Upper lobe of right lung (tissue), 1 donor: ENCODE data around the gene KCNA10. TPM values are rescaled to one million over a fixed set of nuclear protein-coding genes. Genes with fewer than 3 reads are reported as not detected.

ENCODE experiments used
- ATAC-seq: fragments of 200-7000 bp; cut with Tn5 transposase; one replicate; pipeline ENCODE4 v1.9.1; 2020; ENCODE audit warnings: mild to moderate bottlenecking, moderate library complexity
- DNase-seq: peaks from one replicate; pipeline ENCODE4 v3.0.0-alpha.2; 2020
- H3K27ac ChIP-seq: fragments of 200-600 bp; one replicate; pipeline ENCODE4 v1.8.0; 2022
- H3K27me3 ChIP-seq: fragments of 200-600 bp; one replicate; pipeline ENCODE4 v1.8.0; 2022; ENCODE audit warnings: mild to moderate bottlenecking
- H3K36me3 ChIP-seq: fragments of 200-600 bp; one replicate; pipeline ENCODE4 v1.8.0; 2022
- H3K4me1 ChIP-seq: fragments of 200-600 bp; one replicate; pipeline ENCODE4 v1.8.0; 2022
- H3K4me3 ChIP-seq: fragments of 200-600 bp; one replicate; pipeline ENCODE4 v1.8.0; 2022; ENCODE audit warnings: mild to moderate bottlenecking
- H3K9me3 ChIP-seq: fragments of 200-600 bp; one replicate; pipeline ENCODE4 v1.8.0; 2022
- CTCF ChIP-seq: fragments of 200-600 bp; IDR thresholded peaks from one replicate; pipeline ENCODE4 v1.8.0; 2022; ENCODE audit warnings: antibody characterized with exemption
- intact Hi-C: fragments of 100-400 bp; cut with DNase I; formaldehyde crosslinking; loops from one replicate; pipeline ENCODE4 v1.11.0; 2022
- total RNA-seq: library from RNA; stranded (reverse); fragmentation: NEBNext Ultra II Directional; extraction: Animal tissue kit (Norgen Biotek cat#: 25700); gene quantifications from one replicate; pipeline ENCODE4 v1.2.1, GENCODE V29; 2021
- donor health status: DM: no; HTN: yes; CAD: no; lungs with severe emphysema.

Gene KCNA10
- total RNA-seq, 1 donor from 2014 or later = not detected

- Histone ChIP-seq H3K27me3 (no peaks in the 10 kb centered on the region), H3K36me3 (no peaks in the 10 kb centered on the region), H3K4me1 (no peaks in the 10 kb centered on the region), H3K9me3 (no peaks in the 10 kb centered on the region), H3K27ac (no peak overlapping the region), H3K4me3 (no peak overlapping the region)
- intact Hi-C loops = no loop called here
- no peak for ATAC-seq
- no peak for TF ChIP-seq CTCF
- no peak for DNase-seq
Measured at GRCh38 chr1:110490791-110491451, 28.1 kb downstream of the KCNA10 start.

- H3K4me1 ChIP-seq = no peaks in the 10 kb centered on the region
- no peak overlapping the region for H3K27ac ChIP-seq
- intact Hi-C loops = no loop called here
- H3K36me3 ChIP-seq = no peaks in the 10 kb centered on the region
- no peak for TF ChIP-seq CTCF
- no peak overlapping the region for H3K4me3 ChIP-seq
- ATAC-seq (no peak), DNase-seq (no peak)
- H3K27me3 ChIP-seq = no peaks in the 10 kb centered on the region
- no peaks in the 10 kb centered on the region for H3K9me3 ChIP-seq
Measured at GRCh38 chr1:110489973-110490542, 28.9 kb downstream of the KCNA10 start.

GRCh38 chr1:110489406-110489805, 29.6 kb downstream of the KCNA10 start:
- no peaks in the 10 kb centered on the region for H3K4me1 ChIP-seq
- H3K27me3 ChIP-seq = no peaks in the 10 kb centered on the region
- no peak for DNase-seq
- no peak overlapping the region for H3K27ac ChIP-seq
- intact Hi-C loops = no loop called here
- H3K36me3 ChIP-seq = no peaks in the 10 kb centered on the region
- no peak overlapping the region for H3K4me3 ChIP-seq
- no peaks in the 10 kb centered on the region for H3K9me3 ChIP-seq
- no peak for TF ChIP-seq CTCF
- ATAC-seq = no peak

GRCh38 chr1:110488867-110489266, 30.1 kb downstream of the KCNA10 start:
- H3K4me1 ChIP-seq = no peaks in the 10 kb centered on the region
- intact Hi-C loops = no loop called here
- no peak for TF ChIP-seq CTCF
- no peak overlapping the region for H3K4me3 ChIP-seq
- no peaks in the 10 kb centered on the region for H3K27me3 ChIP-seq
- no peaks in the 10 kb centered on the region for H3K36me3 ChIP-seq
- H3K27ac ChIP-seq = no peak overlapping the region
- no peaks in the 10 kb centered on the region for H3K9me3 ChIP-seq
- ATAC-seq (no peak), DNase-seq (no peak)

GRCh38 chr1:110488161-110488560, 30.8 kb downstream of the KCNA10 start:
- no peak for TF ChIP-seq CTCF
- Histone ChIP-seq H3K27me3 (no peaks in the 10 kb centered on the region), H3K9me3 (no peaks in the 10 kb centered on the region), H3K4me3 (no peak overlapping the region), H3K4me1 (peaks cover 3% of the 10 kb centered on the region), H3K36me3 (no peaks in the 10 kb centered on the region), H3K27ac (no peak overlapping the region)
- no peak for DNase-seq
- intact Hi-C loops = no loop called here
- ATAC-seq = no peak

GRCh38 chr1:110487726-110488125, 31.2 kb downstream of the KCNA10 start:
- TF ChIP-seq CTCF = no peak
- no peak for ATAC-seq

More at GRCh38 chr1:110487726-110488125, 31.2 kb downstream of the KCNA10 start:
- no peak for DNase-seq
- Histone ChIP-seq H3K9me3 (no peaks in the 10 kb centered on the region), H3K4me3 (no peak overlapping the region), H3K27ac (no peak overlapping the region), H3K4me1 (peaks cover 7% of the 10 kb centered on the region), H3K36me3 (no peaks in the 10 kb centered on the region), H3K27me3 (no peaks in the 10 kb centered on the region)
- intact Hi-C loops = no loop called here
